Neural cell (in vitro differentiated cells): ENCODE data around the gene CDC42EP5.

Experiments
- CTCF ChIP-seq: fragments of 450-650 bp; IDR thresholded peaks from 2 replicates; pipeline ENCODE4 v1.5.1; 2014; ENCODE audit warnings: antibody characterized with exemption, mild to moderate bottlenecking, moderate library complexity; ENCODE audit not compliant: poor library complexity, severe bottlenecking
- EP300 ChIP-seq: fragments of 450-650 bp; conservative IDR thresholded peaks from 2 replicates; pipeline ENCODE4 v1.6.1; 2014; ENCODE audit warnings: antibody characterized with exemption, mild to moderate bottlenecking, moderate library complexity; ENCODE audit not compliant: poor library complexity, severe bottlenecking
- EZH2 ChIP-seq: fragments of 200-600, 300-800 bp; shearing (Covaris generic), sonication (generic); IDR thresholded peaks from 2 replicates; pipeline ENCODE4 v1.6.1; 2014; ENCODE audit warnings: antibody characterized with exemption, low read length, borderline replicate concordance, mild to moderate bottlenecking; ENCODE audit not compliant: insufficient read depth, poor library complexity, severe bottlenecking
- POLR2AphosphoS5 ChIP-seq: IDR thresholded peaks from 2 replicates; pipeline ENCODE4 v1.6.1; 2012
- RAD21 ChIP-seq: fragments of 450-650 bp; conservative IDR thresholded peaks from 2 replicates; pipeline ENCODE4 v1.6.1; 2014; ENCODE audit warnings: antibody characterized with exemption, mild to moderate bottlenecking, moderate library complexity
- REST ChIP-seq: IDR thresholded peaks from 2 replicates; pipeline ENCODE4 v1.6.1; 2012; ENCODE audit warnings: borderline replicate concordance
- SMC3 ChIP-seq: fragments of 450-650 bp; conservative IDR thresholded peaks from 2 replicates; pipeline ENCODE4 v1.6.1; 2014; ENCODE audit warnings: antibody characterized with exemption, mild to moderate bottlenecking, moderate library complexity; ENCODE audit not compliant: poor library complexity
- TAF1 ChIP-seq: IDR thresholded peaks from 2 replicates; pipeline ENCODE4 v1.6.1; 2012; ENCODE audit warnings: low read depth

GRCh38 chr19:54515156-54515555, 42.1 kb upstream of the CDC42EP5 start:
- TF ChIP-seq EZH2 (no peak), CTCF (no peak), POLR2AphosphoS5 (no peak), TAF1 (no peak), REST (no peak), RAD21 (no peak), SMC3 (no peak), EP300 (no peak)
